HG03439 (cell line): ENCODE data around the gene DNAJC3.
"Not testable (repeated sequence)": the region's sequence is repeated elsewhere in the genome, so short reads cannot be mapped to it uniquely, and the experiment has no call there.

Source experiments
- ATAC-seq: cut with Tn5 transposase; IDR thresholded peaks from one replicate; pipeline ENCODE4 v1.9.1; 2021; ENCODE audit warnings: mild to moderate bottlenecking, moderate library complexity; ENCODE audit not compliant: unreplicated experiment

DNAJC3 gene

GRCh38 chr13:95676762-95677563 is at the start of gene DNAJC3:
TSS of gene DNAJC3 (plus strand) at chr13:95677139. CDS start at chr13:95677256, 117 bp downstream.
- peak; percentile 95 for ATAC-seq

- ATAC-seq = no peak
Observed at GRCh38 chr13:95627590-95627989, 49.3 kb upstream of the DNAJC3 start.

- ATAC-seq = no peak
Observed at GRCh38 chr13:95628488-95628887, 48.5 kb upstream of the DNAJC3 start.

- no peak for ATAC-seq
Observed at GRCh38 chr13:95629071-95629470, 47.9 kb upstream of the DNAJC3 start.

- ATAC-seq = no peak
Observed at GRCh38 chr13:95630593-95630992, 46.3 kb upstream of the DNAJC3 start.

- ATAC-seq = no peak
Observed at GRCh38 chr13:95636853-95637252, 40.1 kb upstream of the DNAJC3 start.

- ATAC-seq = no peak
Observed at GRCh38 chr13:95641291-95642027, 35.5 kb upstream of the DNAJC3 start.

GRCh38 chr13:95642028-95642621 is 34.8 kb upstream of the DNAJC3 start:
- no peak for ATAC-seq

GRCh38 chr13:95642999-95643398 is 33.9 kb upstream of the DNAJC3 start:
- ATAC-seq = no peak

GRCh38 chr13:95643571-95643935 is 33.4 kb upstream of the DNAJC3 start:
- no peak for ATAC-seq

GRCh38 chr13:95643936-95644598 is 32.9 kb upstream of the DNAJC3 start:
- no peak for ATAC-seq

- ATAC-seq = no peak
Observed at GRCh38 chr13:95644601-95645052, 32.3 kb upstream of the DNAJC3 start, which contains the start of gene DZIP1. TSS of gene DZIP1 (minus strand) at chr13:95644706. CDS start at chr13:95642029, 2,677 bp downstream.

GRCh38 chr13:95647321-95647720 is 29.6 kb upstream of the DNAJC3 start:
- ATAC-seq = no peak

GRCh38 chr13:95650696-95651095 is 26.2 kb upstream of the DNAJC3 start:
- ATAC-seq = no peak

- no peak for ATAC-seq
Observed at GRCh38 chr13:95652244-95652764, 24.6 kb upstream of the DNAJC3 start.

- no peak for ATAC-seq
Observed at GRCh38 chr13:95652821-95653220, 24.1 kb upstream of the DNAJC3 start.

GRCh38 chr13:95656386-95657015 is 20.4 kb upstream of the DNAJC3 start:
- no peak for ATAC-seq

GRCh38 chr13:95659500-95659899 is 17.4 kb upstream of the DNAJC3 start:
- ATAC-seq = no peak

GRCh38 chr13:95660981-95661581 is 15.9 kb upstream of the DNAJC3 start:
- ATAC-seq = no peak

GRCh38 chr13:95667235-95667634 is 9.7 kb upstream of the DNAJC3 start:
- not testable (repeated sequence) for ATAC-seq
